SU-DHL-6 (cell line): ENCODE results near the gene HMGCS1.

Experiments used
- H2AFZ ChIP-seq: fragments of 200-600 bp; sonication (generic); 2 replicates; pipeline ENCODE4 v1.6.1; 2014; ENCODE audit warnings: low read depth, mild to moderate bottlenecking, moderate library complexity, mixed read lengths, antibody characterized with exemption, low read length; ENCODE audit not compliant: severe bottlenecking
- H3F3A ChIP-seq: fragments of 200-600 bp; shearing (Covaris generic); 2 replicates; pipeline ENCODE4 v1.6.0; 2016; ENCODE audit warnings: antibody characterized with exemption, mild to moderate bottlenecking; ENCODE audit not compliant: insufficient read depth
- H3K27ac ChIP-seq: fragments of 200-600 bp; sonication (generic); 2 replicates; pipeline ENCODE4 v1.5.1; 2016; ENCODE audit warnings: low read depth, mild to moderate bottlenecking, low read length, moderate library complexity, mixed read lengths
- H3K27me3 ChIP-seq: fragments of 200-600 bp; sonication (generic), shearing (Covaris generic); 2 replicates; pipeline ENCODE4 v1.6.0; 2014; ENCODE audit warnings: mild to moderate bottlenecking, low read length
- H3K36me3 ChIP-seq: fragments of 200-600 bp; sonication (generic); 2 replicates; pipeline ENCODE4 v1.6.1; 2014; ENCODE audit warnings: mild to moderate bottlenecking, low read length, mixed read lengths
- H3K4me2 ChIP-seq: fragments of 300-600, 200-600 bp; shearing (Covaris generic), sonication (generic); 2 replicates; pipeline ENCODE4 v1.6.0; 2014; ENCODE audit warnings: low read length, low read depth, mild to moderate bottlenecking; ENCODE audit not compliant: poor library complexity, severe bottlenecking
- H3K4me3 ChIP-seq: fragments of 200-600 bp; sonication (generic); 2 replicates; pipeline ENCODE4 v1.5.1; 2014; ENCODE audit warnings: antibody characterized with exemption, low read length, mild to moderate bottlenecking, mixed read lengths; ENCODE audit not compliant: insufficient read depth, poor library complexity, severe bottlenecking
- H3K79me2 ChIP-seq: fragments of 200-600 bp; sonication (generic); 2 replicates; pipeline ENCODE4 v1.6.1; 2014; ENCODE audit warnings: mild to moderate bottlenecking, low read length, moderate library complexity; ENCODE audit not compliant: insufficient read depth
- H3K9ac ChIP-seq: fragments of 200-600 bp; sonication (generic); 2 replicates; pipeline ENCODE4 v1.7.0; 2014; ENCODE audit warnings: mild to moderate bottlenecking, low read length
- H3K9me2 ChIP-seq: fragments of 200-600 bp; sonication (generic); replicated peaks from 2 replicates; pipeline ENCODE4 v1.6.1; 2014; ENCODE audit warnings: low read length; ENCODE audit not compliant: insufficient read depth
- H3K9me3 ChIP-seq: fragments of 200-600 bp; sonication (generic); 2 replicates; pipeline ENCODE4 v1.6.1; 2014; ENCODE audit warnings: low read length, mixed read lengths; ENCODE audit not compliant: insufficient read depth
- H4K20me1 ChIP-seq: fragments of 200-600 bp; sonication (generic); 2 replicates; pipeline ENCODE4 v1.6.1; 2014; ENCODE audit warnings: low read depth, mild to moderate bottlenecking, antibody characterized with exemption, low read length, moderate library complexity, mixed read lengths
- EZH2phosphoT487 ChIP-seq: fragments of 200-600 bp; sonication (generic), shearing (Covaris generic); conservative IDR thresholded peaks from 2 replicates; pipeline ENCODE4 v1.6.1; 2018; ENCODE audit warnings: mild to moderate bottlenecking, antibody characterized with exemption, low read length, moderate library complexity, mixed read lengths
- TF ChIP-seq, protein P1 (sequence below): fragments of 200-600 bp; sonication (generic); IDR thresholded peaks from one replicate; pipeline ENCODE4 v1.5.1; 2017; ENCODE audit warnings: antibody characterized with exemption, mild to moderate bottlenecking, low read length, moderate library complexity; ENCODE audit not compliant: insufficient read depth, poor library complexity, severe bottlenecking

Gene HMGCS1

DNA sequence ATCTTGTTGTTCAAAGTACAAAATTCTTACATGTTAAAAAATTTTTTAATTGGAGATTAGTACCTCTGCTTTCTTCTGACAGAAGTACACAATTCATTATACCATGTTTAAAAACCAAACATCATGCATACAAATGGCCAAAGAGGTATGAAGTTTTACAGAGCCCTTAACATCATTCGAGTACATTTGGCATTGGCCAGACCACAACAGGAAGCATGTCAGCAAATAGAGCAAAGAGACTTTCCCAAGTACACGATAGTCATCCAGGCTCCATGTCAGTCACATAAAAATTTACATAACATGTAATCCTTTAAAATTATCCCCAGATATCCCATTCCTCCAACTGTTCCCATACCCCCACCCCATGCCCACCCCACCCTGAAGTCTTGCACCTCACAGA, 22.5 kb downstream of the HMGCS1 start:
- H3K4me3 ChIP-seq = no peak overlapping the region
- TF ChIP-seq, protein P1, sequence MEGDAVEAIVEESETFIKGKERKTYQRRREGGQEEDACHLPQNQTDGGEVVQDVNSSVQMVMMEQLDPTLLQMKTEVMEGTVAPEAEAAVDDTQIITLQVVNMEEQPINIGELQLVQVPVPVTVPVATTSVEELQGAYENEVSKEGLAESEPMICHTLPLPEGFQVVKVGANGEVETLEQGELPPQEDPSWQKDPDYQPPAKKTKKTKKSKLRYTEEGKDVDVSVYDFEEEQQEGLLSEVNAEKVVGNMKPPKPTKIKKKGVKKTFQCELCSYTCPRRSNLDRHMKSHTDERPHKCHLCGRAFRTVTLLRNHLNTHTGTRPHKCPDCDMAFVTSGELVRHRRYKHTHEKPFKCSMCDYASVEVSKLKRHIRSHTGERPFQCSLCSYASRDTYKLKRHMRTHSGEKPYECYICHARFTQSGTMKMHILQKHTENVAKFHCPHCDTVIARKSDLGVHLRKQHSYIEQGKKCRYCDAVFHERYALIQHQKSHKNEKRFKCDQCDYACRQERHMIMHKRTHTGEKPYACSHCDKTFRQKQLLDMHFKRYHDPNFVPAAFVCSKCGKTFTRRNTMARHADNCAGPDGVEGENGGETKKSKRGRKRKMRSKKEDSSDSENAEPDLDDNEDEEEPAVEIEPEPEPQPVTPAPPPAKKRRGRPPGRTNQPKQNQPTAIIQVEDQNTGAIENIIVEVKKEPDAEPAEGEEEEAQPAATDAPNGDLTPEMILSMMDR = no peak
- TF ChIP-seq EZH2phosphoT487 = no peak
- H3K36me3 ChIP-seq = peaks cover 76% of the 10 kb centered on the region
- no peaks in the 10 kb centered on the region for H3K79me2 ChIP-seq
- H2AFZ ChIP-seq = no peak overlapping the region
- H3F3A ChIP-seq = peaks cover 16% of the 10 kb centered on the region
- no peaks in the 10 kb centered on the region for H3K9me3 ChIP-seq
- no peak overlapping the region for H3K9ac ChIP-seq
- H4K20me1 ChIP-seq = peaks cover 14% of the 10 kb centered on the region; the same call in 1 of the 2 replicates
- no peak overlapping the region for H3K4me2 ChIP-seq
- H3K27ac ChIP-seq = no peak overlapping the region
- no peaks in the 10 kb centered on the region for H3K9me2 ChIP-seq
- no peaks in the 10 kb centered on the region for H3K27me3 ChIP-seq

DNA sequence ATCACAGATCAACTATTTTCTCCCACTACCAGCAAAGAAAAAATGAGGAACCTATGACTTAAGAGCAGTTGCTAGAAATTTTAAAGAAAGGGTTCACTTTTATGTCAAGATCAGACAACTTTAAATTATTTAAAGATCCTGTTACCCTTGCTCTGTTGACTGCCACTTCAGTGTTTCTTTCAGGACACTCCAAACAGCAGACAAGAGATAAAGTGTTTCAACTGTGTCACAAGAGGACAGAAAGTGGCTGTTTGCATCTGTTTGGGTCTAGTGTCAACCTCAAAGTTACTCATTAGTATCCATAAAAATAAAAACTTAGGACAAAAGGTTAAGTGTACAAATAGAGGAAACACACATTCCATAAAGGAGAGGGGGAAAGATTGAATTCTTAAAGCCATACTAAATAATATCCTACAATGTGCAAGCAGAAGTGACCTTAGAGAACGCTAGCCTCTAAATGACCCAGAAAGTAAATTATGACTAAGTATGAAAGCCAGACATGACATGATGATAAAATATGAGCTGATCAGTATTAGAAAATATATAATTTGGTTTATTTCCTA, 24.9 kb downstream of the HMGCS1 start:
- no peaks in the 10 kb centered on the region for H3K79me2 ChIP-seq
- H2AFZ ChIP-seq = no peak overlapping the region
- no peak overlapping the region for H3K9ac ChIP-seq
- H4K20me1 ChIP-seq = peaks cover 10% of the 10 kb centered on the region; the same call in 1 of the 2 replicates
- peaks cover 53% of the 10 kb centered on the region for H3K36me3 ChIP-seq
- no peaks in the 10 kb centered on the region for H3K9me2 ChIP-seq
- TF ChIP-seq, protein P1 = no peak
- no peak for TF ChIP-seq EZH2phosphoT487
- no peak overlapping the region for H3K27ac ChIP-seq
- H3K4me2 ChIP-seq = no peak overlapping the region
- peaks cover 29% of the 10 kb centered on the region for H3F3A ChIP-seq
- no peaks in the 10 kb centered on the region for H3K9me3 ChIP-seq
- H3K4me3 ChIP-seq = no peak overlapping the region
- no peaks in the 10 kb centered on the region for H3K27me3 ChIP-seq

DNA sequence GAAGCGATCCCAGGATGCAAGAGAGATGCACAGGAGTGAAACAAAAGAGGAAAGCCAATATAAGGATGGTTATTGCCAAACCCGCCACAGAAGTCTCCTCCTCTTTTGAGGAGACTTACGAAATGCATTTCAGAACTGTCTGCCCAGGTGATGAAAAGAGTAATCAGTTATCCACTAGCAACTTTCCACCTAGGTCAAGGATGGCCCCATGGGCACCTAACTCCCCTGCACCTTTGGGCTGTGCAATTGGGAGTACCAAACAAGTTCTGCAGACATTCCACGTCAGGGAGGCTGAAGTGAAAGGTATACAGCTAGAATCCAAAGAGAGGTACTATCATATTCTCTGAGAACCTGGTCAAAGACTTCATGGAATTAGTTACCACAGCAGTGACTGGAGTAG, 25.7 kb downstream of the HMGCS1 start:
- no peak overlapping the region for H3K4me2 ChIP-seq
- H3K79me2 ChIP-seq = no peaks in the 10 kb centered on the region
- peaks cover 29% of the 10 kb centered on the region for H3F3A ChIP-seq
- H4K20me1 ChIP-seq = 0 out of 2 replicates have a peak, but pooled peaks cover 6% of the 10 kb centered on the region
- H3K9me3 ChIP-seq = no peaks in the 10 kb centered on the region
- no peaks in the 10 kb centered on the region for H3K27me3 ChIP-seq
- H3K9me2 ChIP-seq = no peaks in the 10 kb centered on the region
- peaks cover 45% of the 10 kb centered on the region for H3K36me3 ChIP-seq
- H3K27ac ChIP-seq = no peak overlapping the region
- TF ChIP-seq, protein P1 = no peak
- TF ChIP-seq EZH2phosphoT487 = no peak
- H3K9ac ChIP-seq = no peak overlapping the region
- no peak overlapping the region for H3K4me3 ChIP-seq
- H2AFZ ChIP-seq = no peak overlapping the region
